GM18498 (cell line): ENCODE measurements around the gene VPS36.
"Not testable (repeated sequence)": the region's sequence is repeated elsewhere in the genome, so short reads cannot be mapped to it uniquely, and the experiment has no call there.

Experiments used
- ATAC-seq: cut with Tn5 transposase; IDR thresholded peaks from one replicate; pipeline ENCODE4 v1.9.1; 2021; ENCODE audit warnings: mild to moderate bottlenecking, moderate library complexity; ENCODE audit not compliant: unreplicated experiment

VPS36 gene, protein sequence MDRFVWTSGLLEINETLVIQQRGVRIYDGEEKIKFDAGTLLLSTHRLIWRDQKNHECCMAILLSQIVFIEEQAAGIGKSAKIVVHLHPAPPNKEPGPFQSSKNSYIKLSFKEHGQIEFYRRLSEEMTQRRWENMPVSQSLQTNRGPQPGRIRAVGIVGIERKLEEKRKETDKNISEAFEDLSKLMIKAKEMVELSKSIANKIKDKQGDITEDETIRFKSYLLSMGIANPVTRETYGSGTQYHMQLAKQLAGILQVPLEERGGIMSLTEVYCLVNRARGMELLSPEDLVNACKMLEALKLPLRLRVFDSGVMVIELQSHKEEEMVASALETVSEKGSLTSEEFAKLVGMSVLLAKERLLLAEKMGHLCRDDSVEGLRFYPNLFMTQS

DNA sequence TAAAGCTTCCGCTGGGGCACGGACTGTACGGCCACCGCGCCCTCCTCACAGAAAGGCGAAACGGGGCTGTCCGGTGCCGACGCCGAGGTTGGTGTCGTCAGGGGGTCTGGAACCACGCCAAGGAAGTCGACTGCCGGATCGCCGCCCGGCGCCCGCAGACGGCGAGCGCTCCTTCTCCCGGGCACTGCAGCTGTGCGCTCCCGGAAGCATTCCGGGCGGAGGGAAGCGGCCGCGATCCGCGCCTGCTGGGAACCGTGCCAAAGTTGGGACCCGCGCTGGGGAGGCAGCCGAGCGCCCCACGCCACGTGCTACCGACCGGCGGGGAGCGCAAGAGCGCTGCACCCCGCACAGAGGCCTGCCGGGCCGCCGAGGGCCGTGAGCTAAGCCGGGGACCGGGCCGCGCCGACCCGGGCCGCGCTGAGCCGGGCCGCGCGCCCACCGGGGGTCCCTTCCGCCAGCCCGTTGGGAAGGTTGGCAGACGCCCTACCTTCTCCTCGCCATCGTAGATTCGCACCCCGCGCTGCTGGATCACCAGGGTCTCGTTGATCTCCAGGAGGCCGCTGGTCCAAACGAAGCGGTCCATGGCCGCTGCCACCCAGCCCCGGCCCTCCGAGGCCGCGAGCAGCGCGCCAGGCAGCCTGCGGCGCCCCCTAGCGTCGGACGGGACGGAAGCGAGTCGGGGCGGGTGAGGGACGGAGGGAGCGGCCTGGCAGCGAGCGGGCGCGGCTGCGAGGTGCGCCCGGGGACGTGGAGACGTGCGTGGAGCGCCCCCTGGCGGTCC is at the start of gene VPS36:
VPS36 (minus strand) TSS at position 623 of the 781 bp plus-strand sequence; CDS start at position 583, 40 bp downstream.
- peak; percentile 68 for ATAC-seq

GRCh38 chr13:52497979-52498378 is 47.5 kb upstream of the VPS36 start:
- peak; percentile 74 for ATAC-seq

GRCh38 chr13:52494241-52494640 is 43.8 kb upstream of the VPS36 start:
- ATAC-seq = not testable (repeated sequence)

DNA sequence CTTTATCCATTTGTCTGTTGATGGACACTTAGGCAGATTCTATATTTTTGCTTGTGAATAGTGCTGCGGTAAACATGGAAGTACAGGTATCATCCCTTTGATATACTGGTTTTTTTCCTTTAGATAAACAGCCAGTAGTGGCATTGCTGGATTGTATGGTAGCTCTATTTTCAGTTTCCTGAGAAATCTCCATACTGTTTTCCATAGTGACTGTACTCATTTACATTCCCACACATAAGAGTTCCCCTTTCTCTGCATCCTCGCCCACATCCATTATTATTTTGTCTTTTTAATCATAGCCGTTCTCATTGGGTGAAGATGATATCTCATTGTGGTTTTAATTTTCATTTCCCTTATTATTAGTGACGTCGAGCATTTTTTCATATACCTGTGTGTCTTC is 40.6 kb upstream of the VPS36 start:
- not testable (repeated sequence) for ATAC-seq

- not testable (repeated sequence) for ATAC-seq
These were observed 38.3 kb upstream of the VPS36 start for GRCh38 chr13:52488763-52489162.

- not testable (repeated sequence) for ATAC-seq
These were observed 36.6 kb upstream of the VPS36 start for GRCh38 chr13:52487078-52487477.

DNA sequence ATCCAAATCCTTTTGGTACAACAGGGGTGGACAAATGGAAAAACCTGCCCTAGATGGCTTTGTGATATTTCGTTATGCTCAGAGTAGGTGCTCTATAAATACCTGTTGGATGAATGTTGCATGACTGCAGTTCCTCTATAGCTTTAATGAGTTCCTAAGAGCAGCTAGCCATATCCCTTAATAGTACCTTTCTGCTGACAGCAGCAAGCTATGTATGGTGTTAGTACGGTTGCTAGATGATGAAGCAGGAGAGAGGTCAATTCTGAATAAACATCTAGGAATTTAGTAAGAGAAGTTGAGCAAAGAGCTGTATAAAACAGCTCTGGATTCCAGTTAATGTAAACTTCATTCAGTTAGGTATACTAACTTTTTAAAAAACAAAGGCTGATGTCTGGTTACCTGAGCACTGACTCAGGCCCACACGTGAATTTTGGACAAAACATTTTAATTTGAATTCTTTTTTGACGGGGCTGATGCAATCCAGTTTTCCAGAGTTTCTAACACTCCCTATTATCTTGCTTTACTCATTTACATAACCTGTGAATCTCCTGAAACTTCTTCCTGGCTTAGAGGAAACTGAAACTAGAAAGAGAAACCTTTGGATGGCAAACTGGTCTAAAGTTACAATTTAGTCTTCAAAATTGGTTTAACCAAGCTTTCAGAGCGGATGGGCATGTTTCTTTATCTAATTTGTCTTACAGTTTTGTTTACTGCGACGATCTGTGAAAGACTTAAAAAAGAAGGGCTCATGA is 30.4 kb upstream of the VPS36 start:
- not testable (repeated sequence) for ATAC-seq

GRCh38 chr13:52468487-52468886 is 18.1 kb upstream of the VPS36 start:
- ATAC-seq = not testable (repeated sequence)

DNA sequence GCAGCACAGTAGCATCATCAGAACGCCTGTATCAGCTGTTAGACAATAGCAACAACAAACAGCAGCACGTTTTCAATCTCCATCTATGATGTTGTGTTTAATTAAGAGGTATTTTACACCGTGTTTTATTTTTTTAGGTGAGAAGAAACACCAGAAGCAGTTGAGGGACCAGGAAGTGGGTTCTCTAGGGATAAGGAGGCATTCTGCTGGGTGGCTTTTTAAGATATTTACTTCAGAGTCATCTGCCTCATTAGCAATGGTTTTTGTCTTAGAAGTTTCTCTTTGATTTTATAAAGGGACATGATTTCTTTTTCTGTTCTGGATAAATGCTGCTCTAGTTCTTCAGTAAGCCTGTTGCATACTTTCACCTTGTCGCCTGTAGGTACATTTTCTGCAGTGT is 13.1 kb upstream of the VPS36 start:
- no peak for ATAC-seq

DNA sequence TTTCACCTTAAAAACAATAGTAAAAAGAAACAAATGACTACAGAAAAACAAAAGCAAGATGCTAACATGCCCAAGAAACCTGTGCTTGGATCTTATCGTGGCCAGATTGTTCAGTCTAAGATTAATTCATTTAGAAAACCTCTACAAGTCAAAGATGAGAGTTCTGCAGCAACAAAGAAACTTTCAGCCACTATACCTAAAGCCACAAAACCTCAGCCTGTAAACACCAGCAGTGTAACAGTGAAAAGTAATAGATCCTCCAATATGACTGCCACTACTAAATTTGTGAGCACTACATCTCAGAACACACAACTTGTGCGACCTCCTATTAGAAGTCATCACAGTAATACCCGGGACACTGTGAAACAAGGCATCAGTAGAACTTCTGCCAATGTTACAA is 10.8 kb upstream of the VPS36 start:
- no peak for ATAC-seq

DNA sequence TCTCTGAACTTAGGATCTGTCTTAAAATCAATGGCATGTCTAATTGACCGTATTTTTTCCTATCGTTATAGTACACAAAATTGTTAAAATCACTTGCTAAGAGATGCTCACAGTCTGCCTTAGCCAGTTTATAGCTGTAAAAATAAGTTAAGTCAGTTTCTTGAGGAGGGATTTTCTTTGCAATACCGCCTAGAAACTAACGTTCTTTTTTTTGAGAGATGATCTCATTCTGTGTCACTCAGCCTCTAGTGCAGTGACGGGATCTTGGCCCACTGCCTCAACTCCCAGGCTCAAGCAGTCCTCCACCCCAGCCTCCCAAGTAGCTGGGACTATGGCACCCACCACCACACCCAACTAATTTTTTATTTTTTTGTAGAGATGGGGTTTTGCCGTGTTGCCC is 9.2 kb upstream of the VPS36 start:
- no peak for ATAC-seq

DNA sequence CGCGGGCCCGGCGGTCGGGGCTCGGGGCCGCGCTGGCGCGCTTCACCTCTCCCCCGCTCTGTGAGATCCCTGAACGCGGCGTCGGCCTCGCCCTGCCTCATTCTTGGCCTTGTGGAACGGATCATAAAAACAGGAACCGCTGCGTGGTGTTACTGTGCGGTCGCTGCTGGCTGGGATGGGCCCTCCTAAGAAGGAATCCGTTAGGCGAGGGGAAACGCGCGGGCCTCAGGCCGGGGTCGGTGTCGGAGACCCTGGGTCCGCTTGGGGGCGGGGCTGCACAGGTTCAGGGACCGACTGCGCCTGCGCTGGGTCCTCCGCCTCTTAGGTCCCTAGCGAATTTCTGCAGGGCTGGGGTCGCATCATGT is 5.2 kb upstream of the VPS36 start:
- ATAC-seq = peak; percentile 36

DNA sequence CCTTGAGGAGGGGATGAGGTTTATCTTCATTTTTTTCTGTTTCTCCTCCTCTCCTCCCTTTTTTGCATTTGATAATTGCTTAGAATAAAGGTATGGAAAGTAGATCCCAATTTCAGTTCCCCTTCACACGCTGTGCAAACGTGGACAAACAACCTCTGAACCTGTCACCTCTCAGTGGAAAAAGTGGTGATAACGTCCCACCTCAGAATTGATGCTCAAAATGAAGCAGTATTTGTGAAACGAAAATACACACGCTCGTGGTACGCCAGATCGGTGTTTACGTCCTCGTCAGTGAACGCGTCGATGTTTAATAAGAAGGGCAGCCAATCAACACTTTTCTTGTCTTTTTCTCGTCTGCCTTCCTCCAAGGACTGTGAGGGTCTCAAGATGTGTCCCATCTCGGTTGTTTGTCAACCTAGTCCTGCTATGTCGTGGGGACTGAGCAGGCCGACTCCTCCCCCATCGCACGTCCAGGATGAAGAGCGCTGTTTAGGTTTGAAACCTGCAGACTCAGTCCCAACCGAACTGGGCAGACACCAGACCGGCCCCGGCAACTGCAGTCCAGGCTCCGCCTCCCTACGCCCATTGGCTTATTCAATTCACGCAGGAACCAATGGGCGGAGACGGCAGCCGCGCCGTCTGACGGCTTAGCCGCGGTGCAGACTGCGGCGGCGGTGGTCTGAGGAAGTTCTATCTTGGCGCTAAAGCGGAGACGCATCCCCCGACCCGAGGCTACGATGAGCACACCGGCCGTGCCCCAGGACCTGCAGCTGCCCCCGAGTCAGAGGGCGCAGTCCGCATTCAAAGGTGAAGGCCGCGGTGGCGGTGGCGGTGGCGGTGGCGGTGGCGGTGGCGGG is 4.6 kb upstream of the VPS36 start, which contains the start of gene CKAP2:
CKAP2 (plus strand) TSS at position 659 of the 857 bp plus-strand sequence; CDS start at position 738, 79 bp downstream.
- peak; percentile 79 for ATAC-seq

- peak; percentile 38 for ATAC-seq
These were observed 4.0 kb upstream of the VPS36 start for GRCh38 chr13:52454459-52454819.

DNA sequence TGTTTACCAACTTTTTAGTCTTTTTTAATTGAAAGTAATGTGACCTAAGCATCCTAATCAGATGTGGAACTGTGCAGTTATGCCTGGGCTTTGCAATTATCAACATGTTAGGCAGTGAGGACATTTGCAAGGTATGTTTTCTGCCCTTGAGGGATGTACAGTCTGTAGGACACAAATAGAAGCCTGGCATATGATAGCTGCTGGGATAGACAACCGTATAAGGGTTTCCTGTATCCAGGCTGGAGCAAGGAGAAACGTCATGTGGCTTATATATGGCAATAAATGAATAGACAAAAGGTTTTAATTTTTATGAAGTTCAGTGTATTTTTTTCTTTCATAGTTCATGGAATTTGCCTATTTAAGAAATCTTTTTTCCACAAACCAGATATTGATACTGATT is 2.0 kb upstream of the VPS36 start:
- no peak for ATAC-seq

GRCh38 chr13:52451135-52451804 is 836 bp upstream of the VPS36 start:
- no peak for ATAC-seq

GRCh38 chr13:52450793-52451116 is 321 bp upstream of the VPS36 start:
- ATAC-seq = no peak

DNA sequence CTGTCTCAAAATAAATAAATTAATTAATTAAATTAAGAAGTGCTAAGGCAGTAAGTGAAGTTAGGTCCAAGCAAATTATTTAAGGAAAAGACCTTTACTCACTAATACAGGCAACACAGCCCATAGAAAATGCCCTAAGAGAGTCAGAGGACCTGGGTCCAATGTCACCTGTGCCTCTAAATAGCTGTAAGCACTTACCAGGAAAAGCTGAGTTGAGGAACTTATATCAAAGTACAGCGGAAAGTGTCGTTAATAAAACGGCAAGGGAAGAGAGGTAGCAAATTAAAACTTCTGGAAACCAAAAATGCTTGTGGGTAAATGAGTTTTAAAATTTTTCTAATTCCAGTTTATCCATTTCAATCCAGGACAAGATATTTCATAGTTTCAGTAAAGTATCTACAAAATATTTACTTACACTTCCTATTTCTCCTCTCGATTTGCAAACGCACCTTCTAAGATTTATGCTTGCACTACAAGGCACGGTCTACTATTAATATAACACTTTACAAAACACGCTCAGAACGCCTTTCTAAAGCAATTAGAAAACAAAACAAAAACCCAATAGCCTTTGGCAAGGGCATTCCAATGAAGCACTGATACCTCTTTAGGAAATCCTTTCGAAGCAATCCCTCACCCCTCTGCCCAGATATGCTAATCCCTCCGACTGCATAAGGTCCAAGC is 963 bp downstream of the VPS36 start:
- no peak for ATAC-seq

DNA sequence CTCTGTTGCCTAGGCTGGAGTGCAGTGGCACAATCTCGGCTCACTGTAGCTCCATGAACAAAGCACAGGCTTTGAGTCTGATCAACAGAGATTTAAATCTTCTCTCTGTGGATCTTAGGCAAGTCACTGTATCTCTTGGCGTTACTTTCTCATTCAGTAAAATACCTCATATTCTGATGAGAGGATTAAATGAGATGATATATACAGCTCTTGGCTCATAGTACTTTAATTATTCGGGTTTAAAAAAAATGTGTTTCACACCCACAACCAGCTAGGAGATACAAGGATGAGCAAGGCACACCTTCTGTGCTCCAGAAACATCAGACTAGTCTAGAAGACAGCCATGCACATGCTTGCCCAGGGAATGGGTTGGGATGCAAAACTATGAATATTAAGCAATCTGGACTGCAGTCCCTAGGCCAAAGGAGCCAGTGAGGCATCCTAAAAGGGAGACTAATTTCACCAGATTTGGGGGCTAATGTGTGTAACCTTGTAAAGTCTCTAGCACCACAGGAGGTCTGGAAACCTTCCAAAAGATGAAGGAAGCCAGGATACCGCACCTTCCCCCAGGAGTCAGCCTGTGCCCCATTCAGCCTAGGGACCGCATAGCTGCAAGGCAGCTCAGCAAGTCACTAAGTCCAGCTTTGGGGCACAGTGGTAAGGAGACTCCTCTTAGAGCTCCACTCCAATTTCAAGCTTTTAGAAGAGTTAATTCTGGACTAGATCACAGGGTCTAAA is 2.5 kb downstream of the VPS36 start:
- no peak for ATAC-seq
